Activated T-cell treated with anti-CD3 and anti-CD28 coated beads, Interleukin-2, amount 50 U/mL, for 24 hours (primary cell): ENCODE measurements around the gene OR10J5.
"Not testable (repeated sequence)": the region's sequence is repeated elsewhere in the genome, so short reads cannot be mapped to it uniquely, and the experiment has no call there.

Experiments used
- DNase-seq: peaks from one replicate; pipeline ENCODE4 v3.0.0-alpha.2; 2020
- H3K27ac Mint-ChIP-seq: 2 replicates; pipeline ENCODE4 v1.8.0; 2020; ENCODE audit warnings: mild to moderate bottlenecking, mixed read lengths
- H3K27me3 Mint-ChIP-seq: 2 replicates; pipeline ENCODE4 v1.8.0; 2020; ENCODE audit warnings: mixed read lengths
- H3K36me3 Mint-ChIP-seq: 2 replicates; pipeline ENCODE4 v1.8.0; 2020; ENCODE audit warnings: low read depth, mixed read lengths
- H3K4me1 Mint-ChIP-seq: 2 replicates; pipeline ENCODE4 v1.8.0; 2020; ENCODE audit warnings: low read depth, mixed read lengths
- H3K4me3 Mint-ChIP-seq: 2 replicates; pipeline ENCODE4 v1.8.0; 2020; ENCODE audit warnings: mild to moderate bottlenecking, moderate library complexity, mixed read lengths
- H3K9me3 Mint-ChIP-seq: 2 replicates; pipeline ENCODE4 v1.8.0; 2020; ENCODE audit warnings: mixed read lengths

OR10J5 gene

DNA sequence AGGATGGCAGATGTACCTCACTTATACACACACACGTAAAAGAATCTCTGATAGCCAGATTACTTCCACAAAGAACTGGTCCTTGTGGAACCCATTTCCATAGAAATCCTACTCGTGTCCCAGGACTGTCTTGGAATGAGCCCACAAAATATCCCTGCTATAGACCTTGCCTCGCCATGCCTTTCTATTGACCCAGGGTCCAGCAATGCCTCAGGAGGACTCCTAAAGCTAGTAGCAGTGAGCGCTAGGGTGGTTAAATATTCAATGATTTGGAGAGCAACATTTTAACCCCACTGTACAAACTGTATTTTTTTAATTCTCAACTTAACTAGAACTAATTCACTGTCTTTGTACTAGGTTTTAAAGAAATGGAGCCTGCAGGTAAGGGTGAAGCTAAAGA lies 26.9 kb downstream of the OR10J5 start:
- peaks cover 6% of the 10 kb centered on the region for H3K27me3 Mint-ChIP-seq
- no peaks in the 10 kb centered on the region for H3K4me1 Mint-ChIP-seq
- no peak overlapping the region for H3K27ac Mint-ChIP-seq
- no peak for DNase-seq
- H3K4me3 Mint-ChIP-seq = no peak overlapping the region
- peaks cover 16% of the 10 kb centered on the region for H3K9me3 Mint-ChIP-seq
- H3K36me3 Mint-ChIP-seq = no peaks in the 10 kb centered on the region

- no peaks in the 10 kb centered on the region for H3K4me1 Mint-ChIP-seq
- H3K27ac Mint-ChIP-seq = no peak overlapping the region
- peaks cover 16% of the 10 kb centered on the region for H3K9me3 Mint-ChIP-seq
- H3K4me3 Mint-ChIP-seq = no peak overlapping the region
- no peak for DNase-seq
- H3K36me3 Mint-ChIP-seq = no peaks in the 10 kb centered on the region
- peaks cover 15% of the 10 kb centered on the region for H3K27me3 Mint-ChIP-seq
Measured at GRCh38 chr1:159505676-159506075, 30.1 kb downstream of the OR10J5 start.

- Mint-ChIP-seq H3K9me3 (peaks cover 24% of the 10 kb centered on the region), H3K27ac (no peak overlapping the region), H3K36me3 (no peaks in the 10 kb centered on the region), H3K27me3 (peaks cover 14% of the 10 kb centered on the region), H3K4me3 (no peak overlapping the region), H3K4me1 (no peaks in the 10 kb centered on the region)
- no peak for DNase-seq
Measured at GRCh38 chr1:159501082-159501481, 34.7 kb downstream of the OR10J5 start.

DNA sequence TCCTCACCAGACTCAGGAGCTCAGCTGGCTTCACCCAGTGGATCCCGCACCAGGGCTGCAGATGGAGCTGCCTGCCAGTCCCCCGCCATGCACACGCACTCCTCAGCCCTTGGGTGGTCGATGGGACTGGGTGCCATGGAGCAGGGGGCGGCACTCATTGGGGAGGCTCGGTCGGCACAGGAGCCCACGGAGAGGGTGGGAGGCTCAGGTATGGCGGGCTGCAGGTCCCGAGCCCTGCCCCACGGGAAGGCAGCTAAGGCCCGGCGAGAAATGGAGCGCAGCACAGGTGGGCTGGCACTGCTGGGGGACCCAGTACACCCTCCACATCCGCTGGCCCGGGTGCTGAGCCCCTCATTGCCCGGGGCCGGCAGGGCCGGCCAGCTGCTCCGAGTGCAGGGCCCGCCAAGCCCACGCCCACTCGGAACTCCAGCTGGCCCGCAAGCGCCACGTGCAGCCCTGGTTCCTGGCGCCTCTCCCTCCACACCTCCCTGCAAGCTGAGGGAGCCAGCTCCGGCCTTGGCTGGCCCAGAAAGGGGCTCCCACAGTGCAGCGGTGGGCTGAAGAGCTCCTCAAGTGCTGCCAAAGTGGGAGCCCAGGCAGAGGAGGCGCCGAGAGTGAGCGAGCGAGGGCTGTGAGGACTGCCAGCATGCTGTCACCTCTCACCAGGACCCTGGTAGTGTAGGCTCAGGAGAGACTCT lies 41.1 kb downstream of the OR10J5 start:
- not testable (repeated sequence) for H3K27ac Mint-ChIP-seq, H3K4me3 Mint-ChIP-seq, DNase-seq, H3K4me1 Mint-ChIP-seq, H3K36me3 Mint-ChIP-seq, H3K27me3 Mint-ChIP-seq
- H3K9me3 Mint-ChIP-seq = peaks cover 17% of the 10 kb centered on the region

DNA sequence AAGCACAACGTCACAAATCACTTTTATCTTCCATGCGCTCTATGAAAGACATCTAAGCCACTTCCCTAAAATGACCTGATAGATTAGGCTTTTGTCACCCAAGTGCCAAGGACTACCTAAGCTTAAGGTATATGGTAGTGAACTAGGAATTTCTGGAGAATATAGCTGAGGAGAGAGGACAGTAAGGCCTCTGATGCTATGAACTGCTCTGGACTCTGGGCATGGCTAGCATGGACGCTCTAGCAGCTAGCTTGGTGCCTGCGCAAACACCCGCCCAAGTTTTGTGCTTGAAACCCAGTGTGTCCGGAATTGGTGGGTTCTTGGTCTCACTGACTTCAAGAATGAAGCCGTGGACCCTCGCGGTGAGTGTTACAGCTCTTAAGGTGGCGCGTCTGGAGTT lies 42.5 kb downstream of the OR10J5 start:
- Mint-ChIP-seq H3K9me3 (peaks cover 7% of the 10 kb centered on the region), H3K4me3 (no peak overlapping the region), H3K27ac (no peak overlapping the region), H3K27me3 (no peaks in the 10 kb centered on the region), H3K36me3 (no peaks in the 10 kb centered on the region), H3K4me1 (no peaks in the 10 kb centered on the region)
- DNase-seq = no peak

GRCh38 chr1:159492575-159493323 lies 43.1 kb downstream of the OR10J5 start:
- no peaks in the 10 kb centered on the region for H3K27me3 Mint-ChIP-seq
- peaks cover 2% of the 10 kb centered on the region for H3K9me3 Mint-ChIP-seq
- no peaks in the 10 kb centered on the region for H3K36me3 Mint-ChIP-seq
- DNase-seq = no peak
- no peak overlapping the region for H3K4me3 Mint-ChIP-seq
- H3K27ac Mint-ChIP-seq = no peak overlapping the region
- H3K4me1 Mint-ChIP-seq = no peaks in the 10 kb centered on the region
